IPS-15b (cell line): Measurements from ENCODE around the gene ZNF749.
A peak's percentile ranks its signal among the peaks of the same experiment; 100 is the strongest.
"Not testable (repeated sequence)": the region's sequence is repeated elsewhere in the genome, so short reads cannot be mapped to it uniquely, and the experiment has no call there.

Source experiments
- H3K27me3 ChIP-seq: one replicate; pipeline ENCODE4 v1.6.1; 2013; ENCODE audit warnings: low read length; ENCODE audit not compliant: control insufficient read depth, insufficient read depth
- H3K36me3 ChIP-seq: one replicate; pipeline ENCODE4 v1.6.1; 2013; ENCODE audit warnings: low read length; ENCODE audit not compliant: control insufficient read depth, insufficient read depth
- H3K4me1 ChIP-seq: one replicate; pipeline ENCODE4 v1.6.1; 2013; ENCODE audit warnings: mild to moderate bottlenecking, low read length; ENCODE audit not compliant: control insufficient read depth, insufficient read depth
- H3K4me3 ChIP-seq: one replicate; pipeline ENCODE4 v1.5.1; 2013; ENCODE audit warnings: low read depth, low read length
- H3K9ac ChIP-seq: one replicate; pipeline ENCODE4 v1.6.1; 2013; ENCODE audit warnings: low read depth, mild to moderate bottlenecking, low read length
- H3K9me3 ChIP-seq: one replicate; pipeline ENCODE4 v1.6.1; 2013; ENCODE audit warnings: mild to moderate bottlenecking, low read length; ENCODE audit not compliant: control insufficient read depth, insufficient read depth

The ZNF749 gene

DNA sequence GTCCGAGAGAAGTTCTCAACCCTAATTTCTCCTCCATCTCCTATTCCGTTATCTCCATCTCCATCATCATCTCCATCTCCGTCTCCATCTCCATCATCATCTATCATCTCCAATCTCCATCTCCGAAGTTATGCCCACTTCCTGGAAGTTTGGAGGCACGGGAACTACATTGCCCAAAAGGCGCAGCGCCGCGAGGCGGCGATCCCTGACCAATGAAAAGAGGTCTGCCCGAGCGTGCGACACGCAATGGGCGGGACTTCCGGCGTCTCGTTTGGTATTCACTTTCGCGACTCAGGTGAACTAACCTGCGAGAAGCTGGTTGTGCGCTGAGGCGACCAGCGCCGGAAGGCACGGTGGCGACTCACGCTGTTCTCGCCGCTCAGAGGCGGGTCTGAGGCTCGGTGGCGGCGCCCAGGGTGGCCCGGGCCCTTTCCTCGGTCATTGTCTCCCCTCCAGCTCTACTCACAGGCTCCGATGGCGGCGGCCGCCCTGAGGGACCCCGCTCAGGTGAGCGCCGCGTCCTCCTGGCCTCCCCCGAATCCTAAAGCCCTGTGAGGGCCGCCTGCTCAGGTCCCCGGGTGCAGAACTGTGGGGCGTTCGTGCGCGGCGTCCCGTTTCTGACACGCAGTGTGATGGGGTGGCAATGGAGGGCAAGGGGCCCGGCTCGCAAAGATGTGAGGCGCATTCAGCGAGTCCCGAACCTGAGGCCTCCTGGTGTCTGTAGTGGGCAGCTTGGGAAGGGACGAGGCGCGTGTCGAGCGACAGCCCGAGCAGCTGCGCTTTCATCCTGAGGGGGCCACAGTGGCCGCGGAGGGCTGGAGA lies 52.6 kb downstream of the ZNF749 start, which contains the start of gene ZNF419:
Gene ZNF419, plus strand, starts transcription at position 274 of the 822 bp plus-strand sequence. Its CDS starts 201 bp downstream, at position 475.
- not testable (repeated sequence) for H3K4me1 ChIP-seq, H3K9me3 ChIP-seq, H3K36me3 ChIP-seq, H3K27me3 ChIP-seq
- H3K9ac ChIP-seq, result peak within 1 kb of the TSS; percentile 81
- H3K4me3 ChIP-seq, result peak within 1 kb of the TSS; percentile 75

- H3K4me3 ChIP-seq, result peak overlapping the region; percentile 49
- not testable (repeated sequence) for H3K27me3 ChIP-seq, H3K9me3 ChIP-seq, H3K4me1 ChIP-seq, H3K9ac ChIP-seq, H3K36me3 ChIP-seq
These were observed 53.1 kb downstream of the ZNF749 start for GRCh38 chr19:57488299-57488644.
